HG03039 (cell line): ENCODE results near the gene PDGFA.

ENCODE experiments used
- ATAC-seq: cut with Tn5 transposase; IDR thresholded peaks from one replicate; pipeline ENCODE4 v1.9.1; 2021; ENCODE audit warnings: mild to moderate bottlenecking, moderate library complexity; ENCODE audit not compliant: unreplicated experiment

The PDGFA gene

DNA sequence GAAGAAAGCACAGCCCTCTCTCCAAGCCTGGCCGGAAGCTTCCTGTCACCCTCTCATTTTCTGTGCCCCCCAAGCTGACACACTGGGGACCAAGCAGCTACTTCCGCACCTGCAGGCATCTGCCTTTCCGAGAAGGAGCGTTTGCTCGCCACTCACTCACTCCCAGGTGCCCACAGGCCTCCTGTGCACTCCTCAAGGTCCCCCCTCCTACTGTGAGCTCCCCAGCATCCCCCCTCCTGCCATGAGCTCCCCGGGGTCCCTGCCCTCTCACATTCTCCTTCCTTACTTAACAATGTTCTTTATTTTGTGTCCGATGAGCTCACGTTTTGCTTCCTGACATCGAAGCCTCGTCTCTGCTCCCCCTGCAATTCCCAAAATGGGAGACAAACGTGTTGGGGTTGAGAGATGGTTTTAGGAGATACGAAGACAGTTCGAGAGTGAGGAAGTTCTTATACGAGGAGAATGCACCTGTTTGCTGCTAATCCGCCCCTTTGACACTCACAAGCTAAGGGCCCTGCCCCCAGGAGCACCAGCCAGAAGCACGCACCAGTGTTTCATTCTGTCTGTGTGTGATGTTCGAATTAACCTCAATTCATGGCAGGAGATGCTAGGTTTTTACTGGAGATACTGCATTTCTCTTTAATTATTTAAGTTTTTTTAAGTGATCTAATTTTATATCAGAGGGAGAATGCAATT lies 70.2 kb downstream of the PDGFA start:
- ATAC-seq = no peak

DNA sequence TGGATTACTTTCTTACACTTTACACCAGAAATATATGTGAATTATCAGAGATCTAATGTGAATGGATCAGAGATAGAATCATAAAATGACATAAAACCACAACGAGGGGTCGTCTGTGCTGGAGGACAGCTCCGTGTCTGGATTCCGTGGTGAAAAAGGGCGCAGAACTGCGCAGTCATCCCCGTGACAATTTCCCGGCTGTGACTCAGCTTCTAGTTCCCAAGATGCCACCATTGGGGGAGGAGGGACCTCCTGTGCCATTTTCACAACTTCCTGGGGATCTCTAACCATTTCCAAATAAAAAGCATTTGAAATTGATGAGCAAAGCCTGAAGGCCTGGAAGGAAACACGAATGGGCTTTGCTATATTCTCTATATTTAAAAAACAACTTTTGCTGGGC lies 72.1 kb downstream of the PDGFA start:
- no peak for ATAC-seq
